Measurements from ENCODE around the gene IL21R. TPM values are rescaled to one million over a fixed set of nuclear protein-coding genes. Genes with fewer than 3 reads are reported as not detected.

The IL21R gene
- total RNA-seq, 1 donor from 2014 or later = 0.05 TPM

DNA sequence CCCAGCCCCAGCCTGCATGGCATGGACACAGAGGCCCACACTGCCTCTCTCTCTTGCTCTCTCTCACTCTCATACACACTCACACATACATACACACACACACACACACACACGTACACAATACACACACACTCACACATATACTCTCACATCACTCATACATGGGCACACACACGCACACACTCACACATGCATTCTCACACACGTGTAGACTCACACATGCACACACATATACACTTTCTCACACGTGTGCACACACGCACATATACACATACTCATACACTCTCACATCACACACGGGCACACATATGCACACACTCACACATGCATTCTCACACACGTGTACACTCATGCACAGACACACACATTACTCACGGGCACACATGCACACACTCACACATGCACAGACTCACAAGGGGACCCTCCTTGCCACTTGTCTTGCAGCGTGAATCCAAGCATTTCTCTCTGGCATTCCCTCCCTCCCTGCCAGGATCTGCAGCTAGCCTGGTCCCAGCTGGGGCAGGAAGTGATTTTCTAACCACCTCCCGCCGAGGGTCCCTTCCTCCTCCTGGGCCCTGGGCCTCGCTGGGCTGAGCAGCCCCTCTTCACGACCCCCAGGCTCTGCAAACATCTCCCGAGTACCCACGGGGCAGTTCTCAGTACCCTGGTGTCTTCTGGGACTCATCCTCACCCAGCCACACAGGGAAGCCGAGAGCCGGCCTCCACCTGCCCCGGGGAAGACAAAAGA, 37.5 kb downstream of the IL21R start:
- Histone ChIP-seq H3K4me1 (no peaks in the 10 kb centered on the region), H3K36me3 (no peaks in the 10 kb centered on the region), H3K27ac (replicated peaks) (no peak overlapping the region), H3K27me3 (ENCODE audit: low read depth) (peaks cover 4% of the 10 kb centered on the region), H3K4me3 (no peak overlapping the region), H3K9me3 (replicated peaks) (peaks cover 11% of the 10 kb centered on the region)
- TF ChIP-seq, protein P1, sequence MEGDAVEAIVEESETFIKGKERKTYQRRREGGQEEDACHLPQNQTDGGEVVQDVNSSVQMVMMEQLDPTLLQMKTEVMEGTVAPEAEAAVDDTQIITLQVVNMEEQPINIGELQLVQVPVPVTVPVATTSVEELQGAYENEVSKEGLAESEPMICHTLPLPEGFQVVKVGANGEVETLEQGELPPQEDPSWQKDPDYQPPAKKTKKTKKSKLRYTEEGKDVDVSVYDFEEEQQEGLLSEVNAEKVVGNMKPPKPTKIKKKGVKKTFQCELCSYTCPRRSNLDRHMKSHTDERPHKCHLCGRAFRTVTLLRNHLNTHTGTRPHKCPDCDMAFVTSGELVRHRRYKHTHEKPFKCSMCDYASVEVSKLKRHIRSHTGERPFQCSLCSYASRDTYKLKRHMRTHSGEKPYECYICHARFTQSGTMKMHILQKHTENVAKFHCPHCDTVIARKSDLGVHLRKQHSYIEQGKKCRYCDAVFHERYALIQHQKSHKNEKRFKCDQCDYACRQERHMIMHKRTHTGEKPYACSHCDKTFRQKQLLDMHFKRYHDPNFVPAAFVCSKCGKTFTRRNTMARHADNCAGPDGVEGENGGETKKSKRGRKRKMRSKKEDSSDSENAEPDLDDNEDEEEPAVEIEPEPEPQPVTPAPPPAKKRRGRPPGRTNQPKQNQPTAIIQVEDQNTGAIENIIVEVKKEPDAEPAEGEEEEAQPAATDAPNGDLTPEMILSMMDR (IDR thresholded peaks at IDR 0.05; ENCODE audit: borderline replicate concordance) = no peak
- intact Hi-C loops (cut with micrococcal nuclease) = no loop called here
- DNase-seq = no peak

DNA sequence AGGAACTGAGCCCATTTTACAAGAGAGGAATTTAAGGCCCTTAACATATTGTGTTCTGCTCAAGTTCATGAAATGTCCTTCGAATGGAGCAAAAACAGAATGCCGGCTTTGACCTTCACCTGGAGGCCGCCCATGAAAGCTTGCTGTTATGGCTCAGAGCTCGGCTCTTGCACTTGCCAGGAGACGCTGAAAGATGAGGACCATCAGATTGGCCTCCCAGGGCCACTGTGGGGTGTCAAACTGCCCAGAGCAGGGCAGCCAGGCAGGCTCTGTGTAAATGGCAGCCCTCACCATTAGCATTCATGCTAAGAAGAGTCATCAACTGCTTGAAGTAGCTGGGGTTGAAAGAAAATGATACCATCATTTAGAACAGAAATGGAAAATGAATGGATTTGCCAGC, 39.3 kb downstream of the IL21R start:
- H3K27ac ChIP-seq (replicated peaks) = no peak overlapping the region
- peaks cover 20% of the 10 kb centered on the region for H3K9me3 ChIP-seq (replicated peaks)
- no peak for DNase-seq
- H3K4me3 ChIP-seq = no peak overlapping the region
- H3K36me3 ChIP-seq = no peaks in the 10 kb centered on the region
- TF ChIP-seq, protein P1 (IDR thresholded peaks at IDR 0.05; ENCODE audit: borderline replicate concordance) = no peak
- H3K4me1 ChIP-seq = no peaks in the 10 kb centered on the region
- H3K27me3 ChIP-seq (ENCODE audit: low read depth) = peaks cover 22% of the 10 kb centered on the region
- intact Hi-C loops (cut with micrococcal nuclease) = no loop called here

DNA sequence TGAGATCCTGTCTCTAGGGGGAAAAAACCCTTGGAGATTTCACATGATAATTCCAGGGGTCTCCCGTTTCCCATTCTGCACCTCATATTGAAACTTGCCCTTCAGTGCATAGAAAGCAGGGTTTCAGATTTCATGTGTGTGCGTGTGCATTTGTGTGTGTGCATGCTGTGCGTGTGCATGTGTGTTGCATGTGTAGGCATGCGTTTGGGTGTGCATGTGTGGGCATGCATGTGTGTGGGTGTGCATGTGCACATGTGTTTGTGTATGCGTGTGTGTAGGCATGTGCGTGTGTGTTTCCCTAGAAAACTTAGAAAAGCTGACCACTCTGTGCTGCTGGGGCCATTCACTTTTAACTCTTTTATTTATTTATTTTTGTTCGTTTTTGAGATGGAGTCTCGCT, 40.0 kb downstream of the IL21R start:
- DNase-seq = no peak
- Histone ChIP-seq H3K4me1 (no peaks in the 10 kb centered on the region), H3K27me3 (ENCODE audit: low read depth) (peaks cover 30% of the 10 kb centered on the region), H3K36me3 (no peaks in the 10 kb centered on the region), H3K9me3 (replicated peaks) (peaks cover 20% of the 10 kb centered on the region), H3K27ac (replicated peaks) (no peak overlapping the region), H3K4me3 (no peak overlapping the region)
- intact Hi-C loops (cut with micrococcal nuclease) = no loop called here
- TF ChIP-seq, protein P1 (IDR thresholded peaks at IDR 0.05; ENCODE audit: borderline replicate concordance) = no peak

DNA sequence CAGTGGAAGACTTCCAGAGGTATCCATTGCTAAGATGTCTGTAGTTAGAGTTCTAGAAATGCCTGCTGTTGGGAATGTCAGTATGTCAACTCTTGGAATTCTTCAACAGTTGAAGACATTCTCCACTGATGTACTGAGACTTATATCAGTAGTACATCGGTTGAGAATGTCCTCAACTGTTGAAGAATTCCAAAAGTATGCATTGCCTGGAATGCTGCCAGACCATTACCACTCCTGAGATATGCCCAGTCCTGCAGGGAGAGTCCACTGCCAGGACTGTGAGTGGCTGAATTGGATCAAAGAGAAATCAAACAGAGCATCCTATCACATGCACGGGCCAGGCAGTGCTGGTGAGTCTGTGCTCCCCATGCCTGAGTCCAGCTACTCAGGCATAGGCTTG, 42.0 kb downstream of the IL21R start:
- DNase-seq = no peak
- intact Hi-C loops (cut with micrococcal nuclease) = no loop called here
- Histone ChIP-seq H3K27ac (replicated peaks) (no peak overlapping the region), H3K4me3 (no peak overlapping the region), H3K9me3 (replicated peaks) (peaks cover 20% of the 10 kb centered on the region), H3K4me1 (no peaks in the 10 kb centered on the region), H3K36me3 (no peaks in the 10 kb centered on the region), H3K27me3 (ENCODE audit: low read depth) (peaks cover 46% of the 10 kb centered on the region)
- TF ChIP-seq, protein P1 (IDR thresholded peaks at IDR 0.05; ENCODE audit: borderline replicate concordance) = no peak

DNA sequence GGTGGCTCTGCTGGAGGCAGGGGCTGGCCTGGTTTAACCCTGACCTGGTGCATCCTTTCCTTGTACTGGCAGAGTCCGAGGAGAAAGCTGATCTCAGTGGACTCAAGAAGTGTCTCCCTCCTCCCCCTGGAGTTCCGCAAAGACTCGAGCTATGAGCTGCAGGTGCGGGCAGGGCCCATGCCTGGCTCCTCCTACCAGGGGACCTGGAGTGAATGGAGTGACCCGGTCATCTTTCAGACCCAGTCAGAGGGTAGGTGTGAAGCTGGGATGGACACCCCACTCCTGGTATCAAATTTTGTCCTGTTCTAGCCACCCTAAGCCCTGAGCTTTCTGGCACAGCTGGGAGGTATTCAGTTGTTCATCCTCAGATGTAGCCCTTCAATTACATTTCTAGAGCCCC, 42.5 kb downstream of the IL21R start:
- Histone ChIP-seq H3K36me3 (no peaks in the 10 kb centered on the region), H3K27me3 (ENCODE audit: low read depth) (peaks cover 51% of the 10 kb centered on the region), H3K9me3 (replicated peaks) (peaks cover 20% of the 10 kb centered on the region), H3K4me3 (no peak overlapping the region), H3K4me1 (no peaks in the 10 kb centered on the region), H3K27ac (replicated peaks) (no peak overlapping the region)
- intact Hi-C loops (cut with micrococcal nuclease) = no loop called here
- TF ChIP-seq, protein P1 (IDR thresholded peaks at IDR 0.05; ENCODE audit: borderline replicate concordance) = no peak
- DNase-seq = no peak
